Tibial nerve (tissue), 4 donors: ENCODE data around the gene EGFLAM.

Experiments
- EP300 ChIP-seq, 2 donors: sonication (generic); formaldehyde crosslinking; IDR thresholded peaks; one replicate each; pipeline ENCODE4 v1.6.1; 2017; ENCODE audit warnings: antibody characterized with exemption in 2 of 2, mild to moderate bottlenecking in 1 of 2
- POLR2A ChIP-seq, 2 donors: fragments of 450-650 bp; IDR thresholded peaks; one replicate each; pipeline ENCODE4 v1.6.1; 2017; ENCODE audit warnings: antibody characterized with exemption in 2 of 2, mild to moderate bottlenecking in 2 of 2, moderate library complexity in 2 of 2
- TF ChIP-seq, protein P1 (sequence below), 5 experiments: fragments of 200-600 bp in 3 of 5; fragments of 450-650 bp in 2 of 5; sonication (generic) in 3 of 5; IDR thresholded peaks; one replicate each; pipeline ENCODE4 v1.5.1; 2016 to 2019; ENCODE audit warnings: antibody characterized with exemption in 5 of 5, mild to moderate bottlenecking in 3 of 5, moderate library complexity in 2 of 5

DNA sequence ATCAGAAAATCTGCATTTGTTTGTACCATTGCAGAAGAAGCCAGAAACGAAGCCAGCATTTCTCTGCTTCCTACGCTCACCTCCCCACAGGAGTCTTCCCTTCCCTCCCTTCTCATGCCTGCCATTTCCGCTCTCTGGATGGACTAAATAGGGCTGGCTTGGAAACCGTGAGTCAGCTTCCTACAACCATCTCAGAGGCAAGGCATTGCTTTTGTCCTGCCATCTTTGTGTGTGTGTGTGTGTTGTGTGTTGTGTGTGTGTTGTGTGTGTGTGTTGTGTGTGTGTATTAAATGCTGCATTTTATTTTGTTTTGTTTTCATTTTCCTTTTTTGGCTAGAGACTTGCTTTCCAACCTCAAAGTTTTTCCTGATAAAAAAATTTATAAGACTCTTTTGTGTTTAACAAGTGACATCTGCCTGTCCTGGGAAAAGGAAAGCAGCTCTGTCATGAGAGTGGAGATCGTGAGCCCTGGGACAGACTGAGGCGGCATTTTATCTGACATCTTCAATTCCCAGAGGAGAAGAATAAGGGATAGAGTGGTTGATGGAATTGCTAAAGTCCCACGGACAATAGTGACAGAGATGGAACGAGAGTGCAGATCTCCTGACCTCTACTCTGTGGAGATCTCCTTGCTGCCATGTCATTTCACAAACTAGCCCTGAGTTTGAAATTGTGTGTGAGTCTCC, 7.5 kb upstream of the EGFLAM start:
- TF ChIP-seq POLR2A (IDR thresholded peaks at IDR 0.05) (no peak), EP300 (IDR thresholded peaks at IDR 0.05) (no peak)
- TF ChIP-seq, protein P1, sequence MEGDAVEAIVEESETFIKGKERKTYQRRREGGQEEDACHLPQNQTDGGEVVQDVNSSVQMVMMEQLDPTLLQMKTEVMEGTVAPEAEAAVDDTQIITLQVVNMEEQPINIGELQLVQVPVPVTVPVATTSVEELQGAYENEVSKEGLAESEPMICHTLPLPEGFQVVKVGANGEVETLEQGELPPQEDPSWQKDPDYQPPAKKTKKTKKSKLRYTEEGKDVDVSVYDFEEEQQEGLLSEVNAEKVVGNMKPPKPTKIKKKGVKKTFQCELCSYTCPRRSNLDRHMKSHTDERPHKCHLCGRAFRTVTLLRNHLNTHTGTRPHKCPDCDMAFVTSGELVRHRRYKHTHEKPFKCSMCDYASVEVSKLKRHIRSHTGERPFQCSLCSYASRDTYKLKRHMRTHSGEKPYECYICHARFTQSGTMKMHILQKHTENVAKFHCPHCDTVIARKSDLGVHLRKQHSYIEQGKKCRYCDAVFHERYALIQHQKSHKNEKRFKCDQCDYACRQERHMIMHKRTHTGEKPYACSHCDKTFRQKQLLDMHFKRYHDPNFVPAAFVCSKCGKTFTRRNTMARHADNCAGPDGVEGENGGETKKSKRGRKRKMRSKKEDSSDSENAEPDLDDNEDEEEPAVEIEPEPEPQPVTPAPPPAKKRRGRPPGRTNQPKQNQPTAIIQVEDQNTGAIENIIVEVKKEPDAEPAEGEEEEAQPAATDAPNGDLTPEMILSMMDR (IDR thresholded peaks at IDR 0.05): no peak
